Measurements from ENCODE around the gene HEXD. TPM values are rescaled to one million over a fixed set of nuclear protein-coding genes. Genes with fewer than 3 reads are reported as not detected.
A peak's percentile ranks its signal among the peaks of the same experiment; 100 is the strongest.

HEXD gene
- total and polyA plus RNA-seq, 11 donors: 9.9 to 24.1 (median 15.1) TPM

DNA sequence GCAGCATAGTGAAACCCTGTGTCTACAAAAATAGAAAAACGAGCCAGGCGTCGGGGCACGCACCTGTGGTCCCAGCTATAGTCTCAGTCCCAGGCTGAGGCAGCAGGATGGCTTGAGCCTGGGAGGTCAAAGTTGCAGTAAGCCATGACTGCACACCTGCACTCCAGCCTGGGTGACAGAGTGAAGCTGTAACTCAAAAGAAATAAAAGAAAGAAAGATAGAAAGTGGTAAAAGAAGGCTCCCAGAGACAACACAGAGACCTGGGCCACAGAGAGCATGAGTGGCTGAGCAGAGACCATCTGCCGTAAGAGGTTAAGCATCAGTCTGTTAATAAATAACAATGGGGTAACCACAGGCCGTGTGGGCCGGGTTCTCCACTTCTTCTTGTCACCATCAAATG is 15.3 kb upstream of the HEXD start:
- peak in 1 of 5 donors; percentile 3 for DNase-seq
- no peaks in the 10 kb centered on the region for H3K27me3 ChIP-seq
- ATAC-seq: no peak
- H3K9me3 ChIP-seq: no peaks in the 10 kb centered on the region
- WGBS, 4 donors: 93 to 95% (median 94%) methylated on average over 7 of the region's 7 CpGs
- TF ChIP-seq, protein P1, sequence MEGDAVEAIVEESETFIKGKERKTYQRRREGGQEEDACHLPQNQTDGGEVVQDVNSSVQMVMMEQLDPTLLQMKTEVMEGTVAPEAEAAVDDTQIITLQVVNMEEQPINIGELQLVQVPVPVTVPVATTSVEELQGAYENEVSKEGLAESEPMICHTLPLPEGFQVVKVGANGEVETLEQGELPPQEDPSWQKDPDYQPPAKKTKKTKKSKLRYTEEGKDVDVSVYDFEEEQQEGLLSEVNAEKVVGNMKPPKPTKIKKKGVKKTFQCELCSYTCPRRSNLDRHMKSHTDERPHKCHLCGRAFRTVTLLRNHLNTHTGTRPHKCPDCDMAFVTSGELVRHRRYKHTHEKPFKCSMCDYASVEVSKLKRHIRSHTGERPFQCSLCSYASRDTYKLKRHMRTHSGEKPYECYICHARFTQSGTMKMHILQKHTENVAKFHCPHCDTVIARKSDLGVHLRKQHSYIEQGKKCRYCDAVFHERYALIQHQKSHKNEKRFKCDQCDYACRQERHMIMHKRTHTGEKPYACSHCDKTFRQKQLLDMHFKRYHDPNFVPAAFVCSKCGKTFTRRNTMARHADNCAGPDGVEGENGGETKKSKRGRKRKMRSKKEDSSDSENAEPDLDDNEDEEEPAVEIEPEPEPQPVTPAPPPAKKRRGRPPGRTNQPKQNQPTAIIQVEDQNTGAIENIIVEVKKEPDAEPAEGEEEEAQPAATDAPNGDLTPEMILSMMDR (IDR thresholded peaks at IDR 0.05): no peak
- no peak for TF ChIP-seq POLR2A (IDR thresholded peaks at IDR 0.05)
- peaks cover 0 to 27% (median 8%) of the 10 kb centered on the region in 12 donors for H3K4me1 ChIP-seq
- peaks cover 0 to 40% (median 18%) of the 10 kb centered on the region in 9 donors for H3K36me3 ChIP-seq
- intact Hi-C loops (cut with DNase I): loop anchor here in 2 of 10 donors (5.0 to 10.0 kb wide), 2 partner anchors 46 to 198 kb away; partner anchors contain the start of gene TEX19 (in 1 of the 2)
- H3K4me3 ChIP-seq: no peak overlapping the region
- H3K27ac ChIP-seq: no peak overlapping the region

DNA sequence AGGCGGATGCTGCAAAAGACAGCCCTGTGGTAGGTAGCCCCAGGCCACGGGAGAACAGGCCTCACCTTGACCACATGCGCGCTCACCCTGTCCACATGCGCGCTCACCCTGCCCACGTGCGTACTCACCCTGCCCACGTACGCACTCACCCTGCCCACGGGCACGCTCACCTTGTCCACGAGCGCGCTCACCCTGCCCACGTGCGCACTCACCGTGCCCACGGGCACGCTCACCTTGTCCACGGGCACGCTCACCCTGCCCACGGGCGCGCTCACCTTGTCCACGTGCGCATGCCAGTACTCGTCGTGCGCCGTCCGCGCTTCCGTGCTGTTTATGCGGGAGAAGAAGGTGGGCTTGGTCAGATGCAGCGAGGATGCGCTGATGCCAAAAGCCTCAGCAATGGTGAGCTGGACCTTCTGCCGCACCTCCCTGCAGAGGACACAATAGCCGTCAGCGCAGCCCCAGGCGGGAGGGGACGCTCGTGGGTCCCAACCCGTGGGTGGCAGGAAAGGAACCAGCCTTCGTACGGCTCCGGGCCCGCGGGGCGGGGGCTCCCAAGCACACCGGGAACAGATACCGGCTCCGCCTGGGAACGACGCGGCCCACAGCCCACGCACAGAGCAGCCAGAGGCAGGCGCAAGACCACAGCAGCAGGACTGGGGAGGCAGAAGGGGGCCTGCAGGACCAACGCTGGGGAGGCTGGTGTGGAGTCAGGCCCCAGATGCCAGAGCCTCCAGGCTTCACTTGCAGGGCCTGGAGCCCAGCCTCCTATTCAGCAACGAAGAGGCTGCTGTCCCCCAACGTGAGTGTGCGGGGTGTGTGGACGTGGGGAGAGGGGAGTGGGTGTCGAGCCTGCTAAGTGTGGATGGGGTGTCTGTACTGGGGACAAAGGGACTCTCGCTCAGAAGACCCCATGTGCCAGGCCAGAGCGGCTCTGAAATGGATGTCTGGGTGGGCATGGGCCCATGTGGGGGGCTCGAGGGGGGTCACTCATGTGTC is 14.2 kb upstream of the HEXD start:
- TF ChIP-seq, protein P1 (IDR thresholded peaks at IDR 0.05): no peak
- TF ChIP-seq POLR2A (IDR thresholded peaks at IDR 0.05): no peak
- Histone ChIP-seq H3K36me3 (peaks cover 0 to 40% (median 22%) of the 10 kb centered on the region in 9 donors), H3K27ac (no peak overlapping the region), H3K4me3 (no peak overlapping the region), H3K9me3 (no peaks in the 10 kb centered on the region), H3K4me1 (peaks cover 0 to 26% (median 6%) of the 10 kb centered on the region in 12 donors), H3K27me3 (no peaks in the 10 kb centered on the region)
- DNase-seq (peak in 1 of 5 donors; percentile 19), ATAC-seq (peak in 1 of 4 donors; percentile 23)
- WGBS, 4 donors: 96 to 97% (median 96%) methylated on average over 57 to 67 of the region's 67 CpGs
- intact Hi-C loops (cut with DNase I): loop anchor here in 2 of 10 donors (5.0 to 10.0 kb wide), 2 partner anchors 47 to 199 kb away; partner anchors contain the start of gene TEX19 (in 1 of the 2)

DNA sequence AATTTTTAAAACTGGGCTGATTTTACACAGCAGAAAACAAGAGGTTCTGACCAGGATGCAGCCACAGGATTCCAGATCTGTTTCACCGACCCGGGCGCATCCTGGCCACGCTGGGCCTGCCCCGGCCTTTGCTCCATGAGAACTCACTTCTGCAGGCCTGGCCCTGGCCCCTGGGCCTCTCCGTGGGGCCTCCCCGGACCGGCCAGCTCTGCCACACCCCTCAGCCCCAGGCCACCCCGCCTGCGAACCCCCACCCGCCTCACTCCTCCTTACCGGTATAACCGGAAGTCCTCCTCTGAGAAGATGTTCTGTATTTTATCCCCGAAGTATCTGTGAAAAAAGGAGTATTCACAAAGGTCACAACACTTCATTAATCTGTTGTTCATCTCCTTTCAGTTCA is 13.1 kb upstream of the HEXD start:
- Histone ChIP-seq H3K4me3 (no peak overlapping the region), H3K9me3 (no peaks in the 10 kb centered on the region), H3K36me3 (peaks cover 0 to 40% (median 24%) of the 10 kb centered on the region in 9 donors), H3K27me3 (no peaks in the 10 kb centered on the region), H3K4me1 (peaks cover 0 to 15% (median 2%) of the 10 kb centered on the region in 12 donors), H3K27ac (no peak overlapping the region)
- 93 to 98% (median 96%) methylated on average over 14 of the region's 14 CpGs for WGBS, 4 donors
- DNase-seq (peak in 1 of 5 donors; percentile 10), ATAC-seq (no peak)
- intact Hi-C loops (cut with DNase I): loop anchor here in 1 of 10 donors (10.0 kb wide), 1 partner anchor 200 kb away; no protein-coding TSS in a partner anchor
- TF ChIP-seq, protein P1 (IDR thresholded peaks at IDR 0.05): no peak
- no peak for TF ChIP-seq POLR2A (IDR thresholded peaks at IDR 0.05)
